Endothelial cell of umbilical vein (primary cell): ENCODE data around the gene FRRS1.

Experiments
- CTCF ChIP-seq, 2 donors: IDR thresholded peaks; 1 replicate in 1 of 2; 2 replicates in 1 of 2; pipeline ENCODE4 v1.5.1; 2011; ENCODE audit warnings: low read length in 2 of 2, mild to moderate bottlenecking in 2 of 2, moderate library complexity in 2 of 2, control low read depth in 1 of 2, inconsistent platforms in 1 of 2, low read depth in 1 of 2; ENCODE audit not compliant: insufficient read depth in 1 of 2; ENCODE audit errors: extremely low read depth in 1 of 2
- POLR2AphosphoS5 ChIP-seq: IDR thresholded peaks from 2 replicates; pipeline ENCODE4 v1.6.1; 2012; ENCODE audit warnings: low read depth, mild to moderate bottlenecking, control low read depth, low read length, moderate library complexity; ENCODE audit not compliant: insufficient read depth

DNA sequence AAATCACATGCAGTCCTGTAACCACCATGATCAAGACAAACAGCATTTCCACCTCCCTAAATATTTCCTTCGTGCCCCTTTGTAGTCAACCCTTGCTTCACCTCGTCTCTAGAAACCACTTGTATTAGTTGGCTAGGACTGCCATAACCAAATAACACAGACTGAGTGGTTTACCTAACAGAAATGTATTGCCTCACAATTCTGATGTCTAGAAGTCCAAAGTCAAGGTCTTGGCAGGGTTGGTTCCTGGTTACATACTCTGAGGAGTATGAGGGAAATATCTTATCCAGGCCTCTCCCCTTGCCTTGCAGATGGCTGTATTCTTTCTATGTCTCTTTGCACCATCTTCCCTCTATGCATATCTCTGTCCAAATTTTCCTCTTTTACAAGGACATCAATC lies 23.3 kb upstream of the FRRS1 start:
- TF ChIP-seq CTCF (IDR thresholded peaks at IDR 0.05; ENCODE audit: extremely low read depth in 1 of 2, insufficient read depth in 1 of 2, low read depth in 1 of 2, low read length in 2 of 2) (no peak), POLR2AphosphoS5 (no peak)
